Measurements from ENCODE around the gene PRKD2.

The PRKD2 gene

DNA sequence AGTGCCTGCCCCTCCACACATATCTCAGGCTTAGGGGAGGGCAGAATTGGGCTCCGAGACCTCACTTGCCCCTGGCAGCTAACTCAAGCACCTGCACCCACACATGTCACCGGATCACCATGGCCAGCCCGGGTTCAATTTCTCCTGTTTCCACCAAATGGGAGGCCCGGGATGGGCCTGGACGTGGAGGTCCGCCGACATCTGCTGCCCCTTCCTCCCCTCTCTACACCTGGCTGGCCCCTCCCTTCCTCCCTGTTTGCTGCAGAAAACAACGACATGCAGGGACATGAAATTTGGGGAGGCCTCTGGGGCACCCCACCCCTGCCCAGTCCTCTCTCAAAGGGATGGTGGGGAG lies 1.3 kb downstream of the PRKD2 start:
- Histone ChIP-seq H3K4me3 (ENCODE audit: low read depth, low read length) (peak overlapping the region; percentile 81), H3K36me3 (ENCODE audit: control insufficient read depth in 2 of 2, insufficient read depth in 1 of 2, low read length in 2 of 2) (peaks cover 13 to 22% of the 10 kb centered on the region in 2 experiments; a peak in 2 of 3 replicates), H3K9me3 (ENCODE audit: control insufficient read depth, insufficient read depth, low read depth, low read length) (no peaks in the 10 kb centered on the region), H3K4me1 (ENCODE audit: control insufficient read depth, insufficient read depth, low read length) (peaks cover 15% of the 10 kb centered on the region), H3K27ac (ENCODE audit: extremely low read depth, low read depth, low read length) (peak overlapping the region; percentile 74)
- CTCF ChIA-PET = interaction anchor here (0.6 to 4.5 kb wide), 6 partner anchors 12 to 1143 kb away, joined by 3 to 69 read pairs (median 4); no protein-coding TSS in a partner anchor
- POLR2A ChIA-PET = interaction anchor here (0.5 to 1.4 kb wide), 5 partner anchors 11 to 135 kb away, joined by 3 to 5 read pairs (median 4); partner anchors contain the start of gene AP2S1
- TF ChIP-seq, protein P1, sequence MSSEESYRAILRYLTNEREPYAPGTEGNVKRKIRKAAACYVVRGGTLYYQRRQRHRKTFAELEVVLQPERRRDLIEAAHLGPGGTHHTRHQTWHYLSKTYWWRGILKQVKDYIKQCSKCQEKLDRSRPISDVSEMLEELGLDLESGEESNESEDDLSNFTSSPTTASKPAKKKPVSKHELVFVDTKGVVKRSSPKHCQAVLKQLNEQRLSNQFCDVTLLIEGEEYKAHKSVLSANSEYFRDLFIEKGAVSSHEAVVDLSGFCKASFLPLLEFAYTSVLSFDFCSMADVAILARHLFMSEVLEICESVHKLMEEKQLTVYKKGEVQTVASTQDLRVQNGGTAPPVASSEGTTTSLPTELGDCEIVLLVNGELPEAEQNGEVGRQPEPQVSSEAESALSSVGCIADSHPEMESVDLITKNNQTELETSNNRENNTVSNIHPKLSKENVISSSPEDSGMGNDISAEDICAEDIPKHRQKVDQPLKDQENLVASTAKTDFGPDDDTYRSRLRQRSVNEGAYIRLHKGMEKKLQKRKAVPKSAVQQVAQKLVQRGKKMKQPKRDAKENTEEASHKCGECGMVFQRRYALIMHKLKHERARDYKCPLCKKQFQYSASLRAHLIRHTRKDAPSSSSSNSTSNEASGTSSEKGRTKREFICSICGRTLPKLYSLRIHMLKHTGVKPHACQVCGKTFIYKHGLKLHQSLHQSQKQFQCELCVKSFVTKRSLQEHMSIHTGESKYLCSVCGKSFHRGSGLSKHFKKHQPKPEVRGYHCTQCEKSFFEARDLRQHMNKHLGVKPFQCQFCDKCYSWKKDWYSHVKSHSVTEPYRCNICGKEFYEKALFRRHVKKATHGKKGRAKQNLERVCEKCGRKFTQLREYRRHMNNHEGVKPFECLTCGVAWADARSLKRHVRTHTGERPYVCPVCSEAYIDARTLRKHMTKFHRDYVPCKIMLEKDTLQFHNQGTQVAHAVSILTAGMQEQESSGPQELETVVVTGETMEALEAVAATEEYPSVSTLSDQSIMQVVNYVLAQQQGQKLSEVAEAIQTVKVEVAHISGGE (tag by site-specific recombination; conservative IDR thresholded peaks at IDR 0.05; ENCODE audit: low read depth) = 0 out of 2 replicates have a peak, but pooled peaks have one; percentile 10
- TF ChIP-seq ZNF292 (tag by site-specific recombination; IDR thresholded peaks at IDR 0.05; ENCODE audit: borderline replicate concordance, low read depth) (no peak), ZNF555 (tag by site-specific recombination; conservative IDR thresholded peaks at IDR 0.05) (no peak), ZBTB8A (tag by site-specific recombination; IDR thresholded peaks at IDR 0.05) (no peak), ZBTB48 (tag by site-specific recombination; IDR thresholded peaks at IDR 0.05) (0 out of 2 replicates have a peak, but pooled peaks have one; percentile 31), KLF7 (tag by site-specific recombination; IDR thresholded peaks at IDR 0.05; ENCODE audit: borderline replicate concordance) (no peak)
- TF ChIP-seq, protein P2, sequence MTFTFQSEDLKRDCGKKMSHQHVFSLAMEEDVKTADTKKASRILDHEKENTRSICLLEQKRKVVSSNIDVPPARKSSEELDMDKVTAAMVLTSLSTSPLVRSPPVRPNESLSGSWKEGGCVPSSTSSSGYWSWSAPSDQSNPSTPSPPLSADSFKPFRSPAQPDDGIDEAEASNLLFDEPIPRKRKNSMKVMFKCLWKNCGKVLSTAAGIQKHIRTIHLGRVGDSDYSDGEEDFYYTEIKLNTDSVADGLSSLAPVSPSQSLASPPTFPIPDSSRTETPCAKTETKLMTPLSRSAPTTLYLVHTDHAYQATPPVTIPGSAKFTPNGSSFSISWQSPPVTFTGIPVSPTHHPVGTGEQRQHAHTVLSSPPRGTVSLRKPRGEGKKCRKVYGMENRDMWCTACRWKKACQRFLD (tag by site-specific recombination; IDR thresholded peaks at IDR 0.05) = no peak
- TF ChIP-seq, protein P3, sequence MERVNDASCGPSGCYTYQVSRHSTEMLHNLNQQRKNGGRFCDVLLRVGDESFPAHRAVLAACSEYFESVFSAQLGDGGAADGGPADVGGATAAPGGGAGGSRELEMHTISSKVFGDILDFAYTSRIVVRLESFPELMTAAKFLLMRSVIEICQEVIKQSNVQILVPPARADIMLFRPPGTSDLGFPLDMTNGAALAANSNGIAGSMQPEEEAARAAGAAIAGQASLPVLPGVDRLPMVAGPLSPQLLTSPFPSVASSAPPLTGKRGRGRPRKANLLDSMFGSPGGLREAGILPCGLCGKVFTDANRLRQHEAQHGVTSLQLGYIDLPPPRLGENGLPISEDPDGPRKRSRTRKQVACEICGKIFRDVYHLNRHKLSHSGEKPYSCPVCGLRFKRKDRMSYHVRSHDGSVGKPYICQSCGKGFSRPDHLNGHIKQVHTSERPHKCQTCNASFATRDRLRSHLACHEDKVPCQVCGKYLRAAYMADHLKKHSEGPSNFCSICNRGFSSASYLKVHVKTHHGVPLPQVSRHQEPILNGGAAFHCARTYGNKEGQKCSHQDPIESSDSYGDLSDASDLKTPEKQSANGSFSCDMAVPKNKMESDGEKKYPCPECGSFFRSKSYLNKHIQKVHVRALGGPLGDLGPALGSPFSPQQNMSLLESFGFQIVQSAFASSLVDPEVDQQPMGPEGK (tag by site-specific recombination; IDR thresholded peaks at IDR 0.05) = 0 out of 2 replicates have a peak, but pooled peaks have one; percentile 15

DNA sequence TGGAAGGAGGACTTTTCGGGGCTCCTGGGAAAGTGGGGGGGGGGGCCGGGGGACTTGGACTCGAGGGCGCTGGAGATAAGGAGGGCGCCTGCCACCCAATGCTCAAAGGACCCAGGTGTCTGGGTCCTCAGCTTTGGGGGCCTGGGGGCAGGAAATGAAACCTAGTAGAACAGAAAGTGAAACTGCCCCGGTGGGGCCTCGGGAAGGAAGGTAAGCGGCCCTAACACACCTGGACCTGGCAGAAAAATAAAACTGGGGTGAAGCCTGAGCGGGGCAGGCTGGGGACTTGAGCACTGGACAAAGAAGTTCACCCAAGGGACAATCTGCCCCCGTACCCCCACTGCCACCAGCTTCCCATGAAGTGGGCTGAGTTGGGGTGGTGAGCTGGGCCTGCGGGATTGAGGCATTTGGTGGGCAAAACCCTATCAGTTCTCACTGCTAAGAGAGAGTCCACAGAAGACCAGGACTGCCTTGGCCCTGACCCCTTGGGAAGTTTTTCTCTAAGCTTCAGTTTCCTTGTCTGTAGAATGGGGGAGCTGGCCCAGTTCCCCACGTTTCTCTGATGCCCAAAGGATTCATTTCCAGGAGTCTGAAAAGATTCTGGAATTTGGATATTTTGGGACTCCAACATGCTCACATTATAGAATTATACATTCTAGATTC lies 2.3 kb downstream of the PRKD2 start:
- Histone ChIP-seq H3K4me3 (ENCODE audit: low read depth, low read length) (peak overlapping the region; percentile 40), H3K4me1 (ENCODE audit: control insufficient read depth, insufficient read depth, low read length) (peaks cover 15% of the 10 kb centered on the region), H3K27ac (ENCODE audit: extremely low read depth, low read depth, low read length) (peak overlapping the region; percentile 57; the same call in 1 of the 2 replicates), H3K36me3 (ENCODE audit: control insufficient read depth in 2 of 2, insufficient read depth in 1 of 2, low read length in 2 of 2) (peaks cover 16 to 20% of the 10 kb centered on the region in 2 experiments; a peak in 2 of 3 replicates), H3K9me3 (ENCODE audit: control insufficient read depth, insufficient read depth, low read depth, low read length) (no peaks in the 10 kb centered on the region)
- TF ChIP-seq ZNF335 (tag by site-specific recombination; conservative IDR thresholded peaks at IDR 0.05) = peak; percentile 74
- TF ChIP-seq, protein P4, sequence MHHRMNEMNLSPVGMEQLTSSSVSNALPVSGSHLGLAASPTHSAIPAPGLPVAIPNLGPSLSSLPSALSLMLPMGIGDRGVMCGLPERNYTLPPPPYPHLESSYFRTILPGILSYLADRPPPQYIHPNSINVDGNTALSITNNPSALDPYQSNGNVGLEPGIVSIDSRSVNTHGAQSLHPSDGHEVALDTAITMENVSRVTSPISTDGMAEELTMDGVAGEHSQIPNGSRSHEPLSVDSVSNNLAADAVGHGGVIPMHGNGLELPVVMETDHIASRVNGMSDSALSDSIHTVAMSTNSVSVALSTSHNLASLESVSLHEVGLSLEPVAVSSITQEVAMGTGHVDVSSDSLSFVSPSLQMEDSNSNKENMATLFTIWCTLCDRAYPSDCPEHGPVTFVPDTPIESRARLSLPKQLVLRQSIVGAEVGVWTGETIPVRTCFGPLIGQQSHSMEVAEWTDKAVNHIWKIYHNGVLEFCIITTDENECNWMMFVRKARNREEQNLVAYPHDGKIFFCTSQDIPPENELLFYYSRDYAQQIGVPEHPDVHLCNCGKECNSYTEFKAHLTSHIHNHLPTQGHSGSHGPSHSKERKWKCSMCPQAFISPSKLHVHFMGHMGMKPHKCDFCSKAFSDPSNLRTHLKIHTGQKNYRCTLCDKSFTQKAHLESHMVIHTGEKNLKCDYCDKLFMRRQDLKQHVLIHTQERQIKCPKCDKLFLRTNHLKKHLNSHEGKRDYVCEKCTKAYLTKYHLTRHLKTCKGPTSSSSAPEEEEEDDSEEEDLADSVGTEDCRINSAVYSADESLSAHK (tag by site-specific recombination; IDR thresholded peaks at IDR 0.05) = no peak
- TF ChIP-seq, protein P5, sequence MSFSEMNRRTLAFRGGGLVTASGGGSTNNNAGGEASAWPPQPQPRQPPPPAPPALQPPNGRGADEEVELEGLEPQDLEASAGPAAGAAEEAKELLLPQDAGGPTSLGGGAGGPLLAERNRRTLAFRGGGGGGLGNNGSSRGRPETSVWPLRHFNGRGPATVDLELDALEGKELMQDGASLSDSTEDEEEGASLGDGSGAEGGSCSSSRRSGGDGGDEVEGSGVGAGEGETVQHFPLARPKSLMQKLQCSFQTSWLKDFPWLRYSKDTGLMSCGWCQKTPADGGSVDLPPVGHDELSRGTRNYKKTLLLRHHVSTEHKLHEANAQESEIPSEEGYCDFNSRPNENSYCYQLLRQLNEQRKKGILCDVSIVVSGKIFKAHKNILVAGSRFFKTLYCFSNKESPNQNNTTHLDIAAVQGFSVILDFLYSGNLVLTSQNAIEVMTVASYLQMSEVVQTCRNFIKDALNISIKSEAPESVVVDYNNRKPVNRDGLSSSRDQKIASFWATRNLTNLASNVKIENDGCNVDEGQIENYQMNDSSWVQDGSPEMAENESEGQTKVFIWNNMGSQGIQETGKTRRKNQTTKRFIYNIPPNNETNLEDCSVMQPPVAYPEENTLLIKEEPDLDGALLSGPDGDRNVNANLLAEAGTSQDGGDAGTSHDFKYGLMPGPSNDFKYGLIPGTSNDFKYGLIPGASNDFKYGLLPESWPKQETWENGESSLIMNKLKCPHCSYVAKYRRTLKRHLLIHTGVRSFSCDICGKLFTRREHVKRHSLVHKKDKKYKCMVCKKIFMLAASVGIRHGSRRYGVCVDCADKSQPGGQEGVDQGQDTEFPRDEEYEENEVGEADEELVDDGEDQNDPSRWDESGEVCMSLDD (tag by site-specific recombination; IDR thresholded peaks at IDR 0.05) = 0 out of 2 replicates have a peak, but pooled peaks have one; percentile 25
- ChIA-PET POLR2A (interaction anchor here (0.6 to 1.5 kb wide), 9 partner anchors 16 to 216 kb away, joined by 3 to 4 read pairs (median 4); partner anchors contain the start of gene AP2S1), CTCF (interaction anchor here (0.6 to 4.5 kb wide), 8 partner anchors 11 to 185 kb away, joined by 3 to 69 read pairs (median 6); no protein-coding TSS in a partner anchor)
